Mesodermal cell (in vitro differentiated cells): ENCODE data around the gene MRPS2. TPM values are rescaled to one million over a fixed set of nuclear protein-coding genes. Genes with fewer than 3 reads are reported as not detected.
"Not testable (repeated sequence)": the region's sequence is repeated elsewhere in the genome, so short reads cannot be mapped to it uniquely, and the experiment has no call there.

ENCODE experiments used
- H3K27ac ChIP-seq: 2 replicates; pipeline ENCODE4 v1.7.0; 2013; ENCODE audit warnings: mild to moderate bottlenecking, low read depth, low read length, moderate library complexity; ENCODE audit not compliant: severe bottlenecking
- H3K36me3 ChIP-seq: 2 replicates; pipeline ENCODE4 v1.7.1; 2013; ENCODE audit warnings: mild to moderate bottlenecking, low read length, moderate library complexity; ENCODE audit not compliant: control insufficient read depth, insufficient read depth
- H3K4me1 ChIP-seq: one replicate; pipeline ENCODE4 v1.7.1; 2013; ENCODE audit warnings: mild to moderate bottlenecking, low read length; ENCODE audit not compliant: insufficient read depth, control insufficient read depth, poor library complexity, severe bottlenecking
- H3K4me3 ChIP-seq: 2 replicates; pipeline ENCODE4 v1.7.0; 2013; ENCODE audit warnings: low read length, control low read depth, mild to moderate bottlenecking; ENCODE audit not compliant: insufficient read depth, poor library complexity, severe bottlenecking; ENCODE audit errors: extremely low read depth
- H3K9me3 ChIP-seq: 2 replicates; pipeline ENCODE4 v1.7.1; 2013; ENCODE audit warnings: mild to moderate bottlenecking, low read length, moderate library complexity; ENCODE audit not compliant: control insufficient read depth
- WGBS, 2 experiments: methylation state at CpG; one replicate each; pipeline ENCODE4 v1.1.5; 2013; ENCODE audit warnings: missing lambda C conversion rate in 2 of 2; ENCODE audit not compliant: insufficient coverage in 2 of 2; 5-methylcytosine and 5-hydroxymethylcytosine counted together
- polyA plus RNA-seq, 2 experiments: library from polyadenylated mRNA; stranded (reverse); fragments of 50-300 nt; gene quantifications; one replicate each; pipeline ENCODE4 v1.2.3, GENCODE V29; 2013

MRPS2 gene
- polyA plus RNA-seq (2013, experiment 1 of 2) = 60.1 TPM
- 55.5 TPM for polyA plus RNA-seq (2013, experiment 2 of 2)

GRCh38 chr9:135500525-135501260 lies at the start of gene MRPS2:
MRPS2 (plus strand) TSS chr9:135500682; CDS start chr9:135500711, 29 bp downstream.
- Histone ChIP-seq H3K4me1 (peaks cover 4% of the 10 kb centered on the region), H3K36me3 (peaks cover 39% of the 10 kb centered on the region), H3K4me3 (peak within 1 kb of the TSS; percentile 89), H3K9me3 (no peaks in the 10 kb centered on the region), H3K27ac (peak within 1 kb of the TSS; percentile 49)
- WGBS, 2 experiments = 0 to 1% methylated on average over 38 to 73 of the region's 92 CpGs

- no peaks in the 10 kb centered on the region for H3K9me3 ChIP-seq
- no peaks in the 10 kb centered on the region for H3K36me3 ChIP-seq
- no peaks in the 10 kb centered on the region for H3K4me1 ChIP-seq
- H3K27ac ChIP-seq = no peak overlapping the region
- no peak overlapping the region for H3K4me3 ChIP-seq
- WGBS, 2 experiments = 95 to 100% methylated on average over 8 to 10 of the region's 10 CpGs
These were observed 49.5 kb upstream of the MRPS2 start for GRCh38 chr9:135450956-135451355.

- 87 to 97% methylated on average over 5 of the region's 7 CpGs for WGBS, 2 experiments
- not testable (repeated sequence) for H3K36me3 ChIP-seq, H3K27ac ChIP-seq, H3K4me3 ChIP-seq, H3K9me3 ChIP-seq, H3K4me1 ChIP-seq
These were observed 48.6 kb upstream of the MRPS2 start for GRCh38 chr9:135451909-135452308.

GRCh38 chr9:135454737-135455136 lies 45.7 kb upstream of the MRPS2 start:
- Histone ChIP-seq H3K27ac (no peak overlapping the region), H3K4me1 (no peaks in the 10 kb centered on the region), H3K36me3 (no peaks in the 10 kb centered on the region), H3K9me3 (no peaks in the 10 kb centered on the region), H3K4me3 (no peak overlapping the region)
- 78 to 87% methylated on average over 4 to 5 of the region's 5 CpGs for WGBS, 2 experiments

- Histone ChIP-seq H3K9me3 (no peaks in the 10 kb centered on the region), H3K4me3 (no peak overlapping the region), H3K4me1 (no peaks in the 10 kb centered on the region), H3K36me3 (no peaks in the 10 kb centered on the region), H3K27ac (no peak overlapping the region)
- 96% methylated on average over 14 to 15 of the region's 23 CpGs for WGBS, 2 experiments
These were observed 45.0 kb upstream of the MRPS2 start for GRCh38 chr9:135455401-135456030.

- no peaks in the 10 kb centered on the region for H3K36me3 ChIP-seq
- no peaks in the 10 kb centered on the region for H3K9me3 ChIP-seq
- H3K27ac ChIP-seq = no peak overlapping the region
- WGBS, 2 experiments = 87 to 93% methylated on average over 12 to 13 of the region's 19 CpGs
- no peaks in the 10 kb centered on the region for H3K4me1 ChIP-seq
- no peak overlapping the region for H3K4me3 ChIP-seq
These were observed 43.9 kb upstream of the MRPS2 start for GRCh38 chr9:135456436-135457104.

- H3K4me3 ChIP-seq, H3K27ac ChIP-seq, H3K9me3 ChIP-seq, H3K36me3 ChIP-seq, H3K4me1 ChIP-seq: not testable (repeated sequence)
- WGBS, 2 experiments = 100% methylated on average over 1 to 3 of the region's 5 CpGs
These were observed 42.0 kb upstream of the MRPS2 start for GRCh38 chr9:135458478-135458877.

- 86 to 90% methylated on average over 11 of the region's 11 CpGs for WGBS, 2 experiments
- H3K4me1 ChIP-seq = peaks cover 6% of the 10 kb centered on the region
- no peaks in the 10 kb centered on the region for H3K36me3 ChIP-seq
- no peak overlapping the region for H3K27ac ChIP-seq
- H3K9me3 ChIP-seq = no peaks in the 10 kb centered on the region
- H3K4me3 ChIP-seq = no peak overlapping the region
These were observed 38.5 kb upstream of the MRPS2 start for GRCh38 chr9:135461936-135462335.

- Histone ChIP-seq H3K9me3 (no peaks in the 10 kb centered on the region), H3K36me3 (no peaks in the 10 kb centered on the region), H3K4me3 (no peak overlapping the region), H3K4me1 (peaks cover 8% of the 10 kb centered on the region), H3K27ac (no peak overlapping the region)
- WGBS, 2 experiments = 59 to 60% methylated on average over 2 of the region's 3 CpGs
These were observed 37.3 kb upstream of the MRPS2 start for GRCh38 chr9:135463140-135463539.

GRCh38 chr9:135464181-135464580 lies 36.3 kb upstream of the MRPS2 start:
- WGBS, 2 experiments = 94 to 98% methylated on average over 4 to 7 of the region's 7 CpGs
- Histone ChIP-seq H3K4me1 (peaks cover 18% of the 10 kb centered on the region), H3K4me3 (no peak overlapping the region), H3K27ac (no peak overlapping the region), H3K9me3 (no peaks in the 10 kb centered on the region), H3K36me3 (no peaks in the 10 kb centered on the region)
